ENCODE results near the gene BCL7A. TPM values are rescaled to one million over a fixed set of nuclear protein-coding genes. Genes with fewer than 3 reads are reported as not detected.
A peak's percentile ranks its signal among the peaks of the same experiment; 100 is the strongest.

The BCL7A gene
- total RNA-seq, 1 donor from 2014 or later: 11.2 TPM

DNA sequence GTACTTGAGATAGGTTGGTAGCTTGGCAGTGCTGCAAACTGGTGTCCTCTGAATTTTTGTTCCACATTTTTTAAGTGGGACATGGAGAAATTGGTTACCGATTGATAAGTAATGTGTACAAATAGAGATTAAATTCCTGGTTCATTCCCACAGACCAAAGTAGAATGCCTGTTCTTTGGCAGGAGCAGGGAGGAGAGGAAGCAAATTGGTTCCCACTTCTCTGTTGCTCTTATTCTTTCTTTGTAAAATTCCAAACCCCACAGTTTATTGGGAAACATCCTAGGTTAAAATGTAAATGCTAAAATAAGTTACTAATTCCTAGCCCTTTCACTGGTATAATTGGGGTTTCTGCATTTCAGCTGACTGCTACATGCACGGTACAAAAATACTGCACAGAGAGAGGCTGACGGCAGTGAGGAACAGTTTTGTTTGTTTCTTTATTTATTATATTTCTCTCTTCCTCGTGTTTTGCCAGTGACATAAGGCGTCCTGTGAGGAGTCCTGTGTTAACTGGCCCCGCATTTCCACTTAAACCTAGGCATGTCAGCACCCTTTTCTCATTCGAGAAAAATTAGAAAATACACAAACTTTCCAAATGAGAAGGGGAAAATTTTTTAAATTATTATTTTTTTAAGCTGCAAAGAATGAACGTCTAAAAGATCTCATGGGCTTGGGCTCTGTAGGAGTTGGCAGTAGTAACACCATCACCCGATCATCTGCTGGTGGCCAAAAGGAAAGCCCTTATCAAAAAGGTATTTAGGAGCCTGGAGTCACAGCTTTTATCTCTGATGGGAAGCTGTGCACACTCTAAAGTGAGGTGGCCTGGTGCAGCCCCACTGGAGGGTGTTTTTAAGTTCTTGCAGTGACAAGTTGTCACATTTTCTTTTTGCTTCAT lies 25.4 kb upstream of the BCL7A start:
- TF ChIP-seq, protein P1, sequence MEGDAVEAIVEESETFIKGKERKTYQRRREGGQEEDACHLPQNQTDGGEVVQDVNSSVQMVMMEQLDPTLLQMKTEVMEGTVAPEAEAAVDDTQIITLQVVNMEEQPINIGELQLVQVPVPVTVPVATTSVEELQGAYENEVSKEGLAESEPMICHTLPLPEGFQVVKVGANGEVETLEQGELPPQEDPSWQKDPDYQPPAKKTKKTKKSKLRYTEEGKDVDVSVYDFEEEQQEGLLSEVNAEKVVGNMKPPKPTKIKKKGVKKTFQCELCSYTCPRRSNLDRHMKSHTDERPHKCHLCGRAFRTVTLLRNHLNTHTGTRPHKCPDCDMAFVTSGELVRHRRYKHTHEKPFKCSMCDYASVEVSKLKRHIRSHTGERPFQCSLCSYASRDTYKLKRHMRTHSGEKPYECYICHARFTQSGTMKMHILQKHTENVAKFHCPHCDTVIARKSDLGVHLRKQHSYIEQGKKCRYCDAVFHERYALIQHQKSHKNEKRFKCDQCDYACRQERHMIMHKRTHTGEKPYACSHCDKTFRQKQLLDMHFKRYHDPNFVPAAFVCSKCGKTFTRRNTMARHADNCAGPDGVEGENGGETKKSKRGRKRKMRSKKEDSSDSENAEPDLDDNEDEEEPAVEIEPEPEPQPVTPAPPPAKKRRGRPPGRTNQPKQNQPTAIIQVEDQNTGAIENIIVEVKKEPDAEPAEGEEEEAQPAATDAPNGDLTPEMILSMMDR (IDR thresholded peaks at IDR 0.05; ENCODE audit: borderline replicate concordance): no peak
- H3K27me3 ChIP-seq (ENCODE audit: low read depth): no peaks in the 10 kb centered on the region
- H3K36me3 ChIP-seq: no peaks in the 10 kb centered on the region
- peak overlapping the region; percentile 61 for H3K27ac ChIP-seq (replicated peaks)
- intact Hi-C loops (cut with micrococcal nuclease): no loop called here
- H3K4me3 ChIP-seq: peak overlapping the region; percentile 22
- DNase-seq: no peak
- H3K4me1 ChIP-seq: peaks cover 15% of the 10 kb centered on the region
- H3K9me3 ChIP-seq (replicated peaks): peaks cover 9% of the 10 kb centered on the region

DNA sequence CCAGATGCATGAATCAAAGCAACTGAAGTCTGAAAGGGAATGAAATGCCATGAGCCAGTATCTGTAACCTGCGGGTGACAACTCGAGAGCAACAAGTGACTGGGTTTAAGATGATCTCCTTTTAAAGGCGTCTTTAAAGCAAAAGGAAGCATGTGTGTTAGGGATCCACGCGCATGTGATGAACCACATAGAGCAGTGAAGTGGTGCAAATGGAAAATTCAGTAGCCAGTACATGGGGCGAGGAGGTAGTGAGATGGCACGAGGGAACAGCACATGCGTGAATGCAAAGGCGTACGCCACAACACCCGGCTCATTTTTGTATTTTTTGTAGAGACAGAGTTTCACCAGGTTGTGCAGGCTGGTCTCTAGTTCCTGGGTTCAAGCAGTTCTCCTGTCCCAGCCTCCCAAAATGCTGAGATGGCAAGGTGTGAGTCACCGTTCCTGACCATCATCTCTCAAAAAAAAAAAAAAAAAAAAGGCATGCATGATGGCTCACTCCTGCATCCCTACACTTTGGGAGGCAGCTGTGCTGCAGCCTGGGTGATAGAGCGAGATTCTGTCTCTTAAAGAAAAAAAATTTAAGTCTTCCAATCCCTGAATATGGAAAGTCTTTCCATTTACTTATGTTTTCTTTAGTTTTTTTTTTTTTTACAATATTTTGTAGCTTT lies 24.6 kb upstream of the BCL7A start:
- Histone ChIP-seq H3K36me3 (no peaks in the 10 kb centered on the region), H3K4me1 (peaks cover 15% of the 10 kb centered on the region), H3K4me3 (peak overlapping the region; percentile 22), H3K27ac (replicated peaks) (peak overlapping the region; percentile 61), H3K9me3 (replicated peaks) (peaks cover 9% of the 10 kb centered on the region), H3K27me3 (ENCODE audit: low read depth) (no peaks in the 10 kb centered on the region)
- TF ChIP-seq, protein P1 (IDR thresholded peaks at IDR 0.05; ENCODE audit: borderline replicate concordance): no peak
- intact Hi-C loops (cut with micrococcal nuclease): no loop called here
- DNase-seq: no peak

DNA sequence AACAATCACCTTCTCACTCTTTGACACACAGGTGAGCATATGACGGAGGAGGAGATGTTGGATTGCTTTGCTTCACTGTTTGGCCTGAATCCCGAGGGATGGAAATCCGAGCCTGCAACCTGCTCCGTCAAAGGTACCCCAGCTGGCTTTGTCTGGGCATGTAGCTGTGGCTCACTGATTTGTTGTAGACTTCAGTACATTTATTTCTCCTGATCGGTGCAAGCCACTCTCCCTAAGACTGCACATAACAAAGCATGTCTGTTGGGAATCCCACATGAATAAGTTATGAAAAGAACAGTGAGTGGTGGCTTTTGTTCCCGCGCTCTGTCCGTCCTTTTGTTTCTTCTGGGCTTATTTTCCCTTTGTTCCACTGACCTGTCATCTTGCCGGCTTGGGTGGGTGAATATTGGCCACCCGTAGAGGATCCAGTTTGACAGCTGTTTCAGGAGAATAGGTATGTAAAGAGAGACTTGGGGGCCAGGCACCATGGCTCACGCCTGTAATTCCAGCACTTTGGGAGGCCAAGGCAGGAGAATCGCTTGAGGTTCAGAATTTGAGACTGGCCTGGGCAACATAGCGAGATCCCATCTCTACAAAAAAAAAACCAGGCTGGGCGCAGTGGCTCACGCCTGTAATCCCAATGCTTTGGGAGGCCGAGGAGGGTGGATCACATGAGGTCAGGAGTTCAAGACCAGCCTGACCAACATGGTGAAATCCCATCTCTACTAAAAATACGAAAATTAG lies 20.0 kb upstream of the BCL7A start:
- Histone ChIP-seq H3K27me3 (ENCODE audit: low read depth) (no peaks in the 10 kb centered on the region), H3K36me3 (no peaks in the 10 kb centered on the region), H3K4me3 (no peak overlapping the region), H3K27ac (replicated peaks) (no peak overlapping the region), H3K4me1 (peaks cover 29% of the 10 kb centered on the region), H3K9me3 (replicated peaks) (peaks cover 9% of the 10 kb centered on the region)
- intact Hi-C loops (cut with micrococcal nuclease): no loop called here
- no peak for DNase-seq
- TF ChIP-seq, protein P1 (IDR thresholded peaks at IDR 0.05; ENCODE audit: borderline replicate concordance): no peak

DNA sequence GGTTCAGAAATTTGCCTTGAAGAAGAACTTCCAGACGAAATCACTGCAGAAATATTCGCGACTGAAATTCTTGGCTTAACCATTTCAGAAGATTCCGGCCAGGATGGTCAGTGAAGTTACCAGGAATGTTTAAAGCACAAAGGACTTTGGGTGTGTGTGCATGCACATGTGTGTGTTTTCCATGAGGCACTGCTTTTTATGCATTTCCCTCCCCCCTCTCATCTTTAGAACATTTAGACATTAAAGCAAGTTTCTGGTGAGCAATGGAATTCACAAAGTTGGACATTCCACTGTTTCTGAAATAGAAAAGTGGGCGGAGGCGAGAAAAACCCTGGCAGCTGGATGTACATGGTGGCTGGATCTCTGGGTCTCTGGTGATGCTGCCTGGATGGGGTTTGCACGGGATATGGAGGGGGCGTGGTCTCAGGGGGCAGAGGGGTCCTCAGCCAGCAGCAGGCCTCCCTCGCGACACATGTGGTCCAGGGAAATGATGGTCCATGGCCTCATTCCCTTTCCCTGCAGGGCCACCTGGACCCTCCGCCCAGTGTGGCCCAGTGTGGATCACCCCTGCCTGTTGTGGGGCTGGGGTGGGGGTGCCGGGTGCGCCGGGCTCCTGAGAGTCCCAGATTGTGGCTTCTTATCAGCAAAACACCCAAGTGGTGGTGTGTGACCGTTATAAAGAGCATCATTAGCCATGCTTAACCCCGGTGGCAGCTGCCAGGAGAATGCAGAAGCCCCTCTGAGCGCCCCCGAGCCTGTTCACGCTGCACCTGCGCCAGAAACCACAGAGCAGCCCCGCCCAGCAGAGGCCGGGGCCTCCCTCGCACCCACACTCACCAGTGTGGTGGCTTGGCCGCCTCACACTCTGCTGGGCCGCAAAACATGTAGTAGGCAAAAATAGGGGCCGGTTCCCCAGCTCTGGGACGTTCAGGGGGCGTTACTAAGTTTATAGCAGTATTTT lies 17.8 kb upstream of the BCL7A start:
- H3K9me3 ChIP-seq (replicated peaks): peaks cover 7% of the 10 kb centered on the region
- H3K27me3 ChIP-seq (ENCODE audit: low read depth): no peaks in the 10 kb centered on the region
- H3K4me3 ChIP-seq: no peak overlapping the region
- peak overlapping the region; percentile 27 for H3K27ac ChIP-seq (replicated peaks)
- no peaks in the 10 kb centered on the region for H3K36me3 ChIP-seq
- TF ChIP-seq, protein P1 (IDR thresholded peaks at IDR 0.05; ENCODE audit: borderline replicate concordance): no peak
- peaks cover 24% of the 10 kb centered on the region for H3K4me1 ChIP-seq
- intact Hi-C loops (cut with micrococcal nuclease): no loop called here
- no peak for DNase-seq

Data from left ventricle myocardium inferior (tissue), 1 donor.